ENCODE measurements around the gene INCENP. TPM values are rescaled to one million over a fixed set of nuclear protein-coding genes. Genes with fewer than 3 reads are reported as not detected.

The INCENP gene
- total and polyA plus RNA-seq, 2 of the 13 experiments (the other 11 are each of a cell fraction or from before 2014, with no cell fraction given): 14.1 to 37.3 TPM

- TF ChIP-seq CREB3 (CRISPR knock-in tag; IDR thresholded peaks at IDR 0.05): no peak
- 0 out of 2 replicates have a peak, but pooled peaks have one; percentile 8 for TF ChIP-seq ZNF557 (CRISPR knock-in tag; IDR thresholded peaks at IDR 0.05)
- peak; percentile 34; the same call in 1 of the 2 replicates for TF ChIP-seq DMAP1 (CRISPR knock-in tag; IDR thresholded peaks at IDR 0.05)
- no peak for TF ChIP-seq KDM3A (CRISPR knock-in tag; IDR thresholded peaks at IDR 0.05; ENCODE audit: low read depth)
- no peak for TF ChIP-seq IRF9 (CRISPR knock-in tag; IDR thresholded peaks at IDR 0.05; ENCODE audit: borderline replicate concordance)
- TF ChIP-seq ZNF431 (CRISPR knock-in tag; IDR thresholded peaks at IDR 0.05; ENCODE audit: borderline replicate concordance, low read depth): no peak
- no peak for TF ChIP-seq FOXA3 (CRISPR knock-in tag; IDR thresholded peaks at IDR 0.05)
- peak; percentile 45; the same call in 1 of the 2 replicates for TF ChIP-seq ZNF337 (CRISPR knock-in tag; IDR thresholded peaks at IDR 0.05; ENCODE audit: borderline replicate concordance, low read depth)
- TF ChIP-seq AKAP8 (CRISPR knock-in tag; IDR thresholded peaks at IDR 0.05): no peak
- no peak for TF ChIP-seq MAFK (conservative IDR thresholded peaks at IDR 0.05 in 1 of 2, IDR thresholded peaks at IDR 0.05 in 1 of 2; ENCODE audit: low read length in 2 of 2)
- TF ChIP-seq SUZ12 (IDR thresholded peaks at IDR 0.05; ENCODE audit: low read depth, low read length): no peak
- no peak for TF ChIP-seq MIER3 (CRISPR knock-in tag; IDR thresholded peaks at IDR 0.05; ENCODE audit: borderline replicate concordance)
- no peak for TF ChIP-seq NR1H2 (CRISPR knock-in tag; IDR thresholded peaks at IDR 0.05; ENCODE audit: borderline replicate concordance, low read depth)
- no peak for TF ChIP-seq NFE2 (CRISPR knock-in tag; IDR thresholded peaks at IDR 0.05)
- no peak for TF ChIP-seq SIX1 (CRISPR knock-in tag; IDR thresholded peaks at IDR 0.05; ENCODE audit: borderline replicate concordance)
- no peak; the same call in 1 of the 2 replicates for TF ChIP-seq POLR2G (IDR thresholded peaks at IDR 0.05; ENCODE audit: low read depth, low read length)
- TF ChIP-seq ZSCAN9 (CRISPR knock-in tag; IDR thresholded peaks at IDR 0.05; ENCODE audit: borderline replicate concordance): no peak
- TF ChIP-seq HIVEP1 (CRISPR knock-in tag; IDR thresholded peaks at IDR 0.05): 0 out of 2 replicates have a peak, but pooled peaks have one; percentile 13
- no peak for TF ChIP-seq ZNF513 (CRISPR knock-in tag; conservative IDR thresholded peaks at IDR 0.05)
- no peak for TF ChIP-seq BCLAF1 (IDR thresholded peaks at IDR 0.05)
- TF ChIP-seq ZNF766 (CRISPR knock-in tag; IDR thresholded peaks at IDR 0.05; ENCODE audit: borderline replicate concordance): no peak
- no peak for TF ChIP-seq KDM6A (CRISPR knock-in tag; IDR thresholded peaks at IDR 0.05; ENCODE audit: low read depth)
Measured at GRCh38 chr11:62124186-62125113, 639 bp downstream of the INCENP start (continued).

Data from HepG2 (cell line).